ENCODE results near the gene BLVRB.
A peak's percentile ranks its signal among the peaks of the same experiment; 100 is the strongest.

GRCh38 chr19:40465557-40466218, at the start of gene BLVRB:
- TF ChIP-seq POLR2AphosphoS5 (IDR thresholded peaks at IDR 0.05; ENCODE audit: borderline replicate concordance, low read depth, low read length) (peak; percentile 72; the same call in 1 of the 2 replicates), EZH2 (IDR thresholded peaks at IDR 0.05) (no peak), FOXP2 (optimal IDR thresholded peaks at IDR 0.05; ENCODE audit: control extremely low read depth, extremely low read length, insufficient read depth) (peak; percentile 85)

Measured in SK-N-MC (cell line).